NT2/D1 (cell line): ENCODE data around the gene PARP3.

Source experiments
- SUZ12 ChIP-seq: IDR thresholded peaks from 2 replicates; pipeline ENCODE4 v1.6.1; 2011; ENCODE audit not compliant: insufficient read length, insufficient read depth; ENCODE audit errors: extremely low read depth
- YY1 ChIP-seq: IDR thresholded peaks from 2 replicates; pipeline ENCODE4 v1.6.1; 2011; ENCODE audit not compliant: insufficient read length, insufficient read depth
- ZNF274 ChIP-seq: IDR thresholded peaks from 2 replicates; pipeline ENCODE4 v1.6.1; 2011; ENCODE audit warnings: mild to moderate bottlenecking, low read depth, low read length

DNA sequence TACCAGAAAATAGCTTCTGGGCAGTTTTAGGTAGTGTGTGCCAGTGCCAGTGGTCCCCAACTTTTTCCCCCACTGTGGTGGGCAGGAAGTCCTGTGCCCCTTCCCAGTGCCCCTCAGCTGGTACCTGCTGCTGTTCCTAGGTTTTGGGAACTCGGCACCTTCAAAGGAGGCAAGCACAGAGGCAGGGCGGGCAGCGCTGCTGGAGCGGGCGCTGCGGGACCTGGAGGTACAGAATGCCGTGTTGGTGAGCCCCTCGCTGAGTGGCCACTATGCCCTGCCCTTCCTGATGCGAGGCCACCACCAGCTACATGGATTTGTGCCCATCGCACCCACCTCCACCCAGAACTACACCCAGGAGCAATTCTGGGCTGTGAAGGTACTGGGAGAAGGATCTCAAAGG is 38.1 kb downstream of the PARP3 start:
- TF ChIP-seq YY1 = no peak
- TF ChIP-seq ZNF274 = no peak
- no peak for TF ChIP-seq SUZ12
